SK-N-SH (cell line): Measurements from ENCODE around the gene C19orf47.

Experiments used
- EP300 ChIP-seq, 2 experiments: IDR thresholded peaks; 2 replicates each; pipeline versions ENCODE4 v1.4.0 to v1.6.1; 2012; ENCODE audit warnings: borderline replicate concordance in 1 of 2, low read depth in 1 of 2, low read length in 1 of 2
- RFX5 ChIP-seq: IDR thresholded peaks from 2 replicates; pipeline ENCODE4 v1.6.1; 2012; ENCODE audit warnings: mild to moderate bottlenecking, improper control_type of control experiment, low read length
- RXRA ChIP-seq: IDR thresholded peaks from 2 replicates; pipeline ENCODE4 v1.4.0; 2012; ENCODE audit warnings: low read depth, mild to moderate bottlenecking, borderline replicate concordance
- TAF1 ChIP-seq: IDR thresholded peaks from 2 replicates; pipeline ENCODE4 v1.6.1; 2012; ENCODE audit warnings: low read depth, mild to moderate bottlenecking, low read length, moderate library complexity, borderline replicate concordance
- TF ChIP-seq, protein P1 (sequence below): fragments of 200-600 bp; sonication (generic); IDR thresholded peaks from 2 replicates; pipeline ENCODE4 v1.6.1; 2017; ENCODE audit warnings: antibody characterized with exemption, mild to moderate bottlenecking, moderate library complexity
- TF ChIP-seq, protein P2 (sequence below): fragments of 150-350 bp; IDR thresholded peaks from 2 replicates; pipeline ENCODE4 v1.6.1; 2016; ENCODE audit warnings: mild to moderate bottlenecking, low read depth, low read length
- TF ChIP-seq, protein P3 (sequence below): fragments of 150-350 bp; IDR thresholded peaks from 2 replicates; pipeline ENCODE4 v1.6.1; 2017; ENCODE audit warnings: antibody characterized with exemption, low read length, low read depth, borderline replicate concordance
- TF ChIP-seq, protein P4 (sequence below): IDR thresholded peaks from 2 replicates; pipeline ENCODE4 v1.6.1; 2012; ENCODE audit warnings: mild to moderate bottlenecking, low read depth, low read length, moderate library complexity

DNA sequence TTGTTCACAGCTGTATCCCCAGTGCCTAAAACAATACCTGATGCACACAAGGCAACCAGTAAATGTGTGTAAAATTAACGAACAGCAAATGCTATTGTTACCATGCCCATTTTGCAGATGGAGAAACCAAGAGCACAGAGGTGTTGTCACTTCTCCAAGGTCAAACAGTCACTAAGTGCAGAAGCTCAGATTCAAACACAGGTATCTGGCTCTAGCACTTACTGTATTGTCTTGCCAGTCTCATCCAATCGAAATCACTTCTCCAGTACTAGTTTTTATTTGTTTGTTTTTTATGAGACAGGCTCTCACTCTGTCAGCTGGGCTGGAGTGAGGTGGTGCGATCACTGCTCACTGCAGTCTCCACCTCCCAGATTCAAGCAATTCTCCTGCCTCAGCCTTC, 14.0 kb upstream of the C19orf47 start:
- TF ChIP-seq, protein P1, sequence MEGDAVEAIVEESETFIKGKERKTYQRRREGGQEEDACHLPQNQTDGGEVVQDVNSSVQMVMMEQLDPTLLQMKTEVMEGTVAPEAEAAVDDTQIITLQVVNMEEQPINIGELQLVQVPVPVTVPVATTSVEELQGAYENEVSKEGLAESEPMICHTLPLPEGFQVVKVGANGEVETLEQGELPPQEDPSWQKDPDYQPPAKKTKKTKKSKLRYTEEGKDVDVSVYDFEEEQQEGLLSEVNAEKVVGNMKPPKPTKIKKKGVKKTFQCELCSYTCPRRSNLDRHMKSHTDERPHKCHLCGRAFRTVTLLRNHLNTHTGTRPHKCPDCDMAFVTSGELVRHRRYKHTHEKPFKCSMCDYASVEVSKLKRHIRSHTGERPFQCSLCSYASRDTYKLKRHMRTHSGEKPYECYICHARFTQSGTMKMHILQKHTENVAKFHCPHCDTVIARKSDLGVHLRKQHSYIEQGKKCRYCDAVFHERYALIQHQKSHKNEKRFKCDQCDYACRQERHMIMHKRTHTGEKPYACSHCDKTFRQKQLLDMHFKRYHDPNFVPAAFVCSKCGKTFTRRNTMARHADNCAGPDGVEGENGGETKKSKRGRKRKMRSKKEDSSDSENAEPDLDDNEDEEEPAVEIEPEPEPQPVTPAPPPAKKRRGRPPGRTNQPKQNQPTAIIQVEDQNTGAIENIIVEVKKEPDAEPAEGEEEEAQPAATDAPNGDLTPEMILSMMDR: no peak
- TF ChIP-seq RXRA: no peak
- no peak for TF ChIP-seq TAF1
- TF ChIP-seq EP300 (IDR thresholded peaks at IDR 0.05; ENCODE audit: borderline replicate concordance in 1 of 2, low read depth in 1 of 2, low read length in 1 of 2): no peak
- no peak for TF ChIP-seq RFX5
- TF ChIP-seq, protein P2, sequence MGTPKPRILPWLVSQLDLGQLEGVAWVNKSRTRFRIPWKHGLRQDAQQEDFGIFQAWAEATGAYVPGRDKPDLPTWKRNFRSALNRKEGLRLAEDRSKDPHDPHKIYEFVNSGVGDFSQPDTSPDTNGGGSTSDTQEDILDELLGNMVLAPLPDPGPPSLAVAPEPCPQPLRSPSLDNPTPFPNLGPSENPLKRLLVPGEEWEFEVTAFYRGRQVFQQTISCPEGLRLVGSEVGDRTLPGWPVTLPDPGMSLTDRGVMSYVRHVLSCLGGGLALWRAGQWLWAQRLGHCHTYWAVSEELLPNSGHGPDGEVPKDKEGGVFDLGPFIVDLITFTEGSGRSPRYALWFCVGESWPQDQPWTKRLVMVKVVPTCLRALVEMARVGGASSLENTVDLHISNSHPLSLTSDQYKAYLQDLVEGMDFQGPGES: no peak
- TF ChIP-seq, protein P3, sequence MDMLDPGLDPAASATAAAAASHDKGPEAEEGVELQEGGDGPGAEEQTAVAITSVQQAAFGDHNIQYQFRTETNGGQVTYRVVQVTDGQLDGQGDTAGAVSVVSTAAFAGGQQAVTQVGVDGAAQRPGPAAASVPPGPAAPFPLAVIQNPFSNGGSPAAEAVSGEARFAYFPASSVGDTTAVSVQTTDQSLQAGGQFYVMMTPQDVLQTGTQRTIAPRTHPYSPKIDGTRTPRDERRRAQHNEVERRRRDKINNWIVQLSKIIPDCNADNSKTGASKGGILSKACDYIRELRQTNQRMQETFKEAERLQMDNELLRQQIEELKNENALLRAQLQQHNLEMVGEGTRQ: no peak
- TF ChIP-seq, protein P4, sequence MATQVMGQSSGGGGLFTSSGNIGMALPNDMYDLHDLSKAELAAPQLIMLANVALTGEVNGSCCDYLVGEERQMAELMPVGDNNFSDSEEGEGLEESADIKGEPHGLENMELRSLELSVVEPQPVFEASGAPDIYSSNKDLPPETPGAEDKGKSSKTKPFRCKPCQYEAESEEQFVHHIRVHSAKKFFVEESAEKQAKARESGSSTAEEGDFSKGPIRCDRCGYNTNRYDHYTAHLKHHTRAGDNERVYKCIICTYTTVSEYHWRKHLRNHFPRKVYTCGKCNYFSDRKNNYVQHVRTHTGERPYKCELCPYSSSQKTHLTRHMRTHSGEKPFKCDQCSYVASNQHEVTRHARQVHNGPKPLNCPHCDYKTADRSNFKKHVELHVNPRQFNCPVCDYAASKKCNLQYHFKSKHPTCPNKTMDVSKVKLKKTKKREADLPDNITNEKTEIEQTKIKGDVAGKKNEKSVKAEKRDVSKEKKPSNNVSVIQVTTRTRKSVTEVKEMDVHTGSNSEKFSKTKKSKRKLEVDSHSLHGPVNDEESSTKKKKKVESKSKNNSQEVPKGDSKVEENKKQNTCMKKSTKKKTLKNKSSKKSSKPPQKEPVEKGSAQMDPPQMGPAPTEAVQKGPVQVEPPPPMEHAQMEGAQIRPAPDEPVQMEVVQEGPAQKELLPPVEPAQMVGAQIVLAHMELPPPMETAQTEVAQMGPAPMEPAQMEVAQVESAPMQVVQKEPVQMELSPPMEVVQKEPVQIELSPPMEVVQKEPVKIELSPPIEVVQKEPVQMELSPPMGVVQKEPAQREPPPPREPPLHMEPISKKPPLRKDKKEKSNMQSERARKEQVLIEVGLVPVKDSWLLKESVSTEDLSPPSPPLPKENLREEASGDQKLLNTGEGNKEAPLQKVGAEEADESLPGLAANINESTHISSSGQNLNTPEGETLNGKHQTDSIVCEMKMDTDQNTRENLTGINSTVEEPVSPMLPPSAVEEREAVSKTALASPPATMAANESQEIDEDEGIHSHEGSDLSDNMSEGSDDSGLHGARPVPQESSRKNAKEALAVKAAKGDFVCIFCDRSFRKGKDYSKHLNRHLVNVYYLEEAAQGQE: no peak
